Measurements from ENCODE around the gene AGRN.

Gene AGRN

GRCh38 chr1:1066403-1067283 is 46.7 kb downstream of the AGRN start:
- H3K18ac ChIP-seq (ENCODE audit: low read length), result no peak overlapping the region
- H3K4me3 ChIP-seq (ENCODE audit: low read depth, low read length), result no peak overlapping the region
- H3K4me1 ChIP-seq (ENCODE audit: control insufficient read depth in 1 of 2, insufficient read depth in 2 of 2, low read length in 2 of 2), result peaks cover 36 to 42% of the 10 kb centered on the region in 2 experiments
- no peak overlapping the region for H3K14ac ChIP-seq (ENCODE audit: low read length)
- no peak overlapping the region for H3K4ac ChIP-seq (ENCODE audit: low read depth, low read length)
- H4K91ac ChIP-seq (ENCODE audit: low read depth, low read length), result no peak overlapping the region
- H3K79me2 ChIP-seq (ENCODE audit: control insufficient read depth, insufficient read depth, low read length, poor library complexity), result peaks cover 2% of the 10 kb centered on the region
- no peak overlapping the region for H3K27ac ChIP-seq (ENCODE audit: low read depth, low read length)
- no peak overlapping the region for H2AK5ac ChIP-seq (ENCODE audit: low read length)
- no CpG with 5 or more reads among the region's 27 CpGs for WGBS (ENCODE audit: extremely low coverage, insufficient coverage, insufficient read length)
- peaks cover 21% of the 10 kb centered on the region for H3K79me1 ChIP-seq (ENCODE audit: low read length)
- no peak overlapping the region for H3K4me2 ChIP-seq (ENCODE audit: low read length)
- H4K8ac ChIP-seq (ENCODE audit: low read depth, low read length), result no peak overlapping the region
- no peak overlapping the region for H2BK12ac ChIP-seq (ENCODE audit: low read length)
- no peak for DNase-seq
- no peak overlapping the region for H2BK120ac ChIP-seq (ENCODE audit: insufficient read depth, low read length, poor library complexity)
- H3K9me3 ChIP-seq (ENCODE audit: insufficient read depth, low read depth, low read length), result peaks cover 5% of the 10 kb centered on the region
- no peak overlapping the region for H3K9ac ChIP-seq (ENCODE audit: low read length)
- H4K12ac ChIP-seq (ENCODE audit: low read depth, low read length), result no peak overlapping the region
- no peaks in the 10 kb centered on the region for H3K36me3 ChIP-seq (ENCODE audit: control insufficient read depth in 1 of 2, insufficient read depth in 2 of 2, low read length in 2 of 2)
- no peaks in the 10 kb centered on the region for H3K27me3 ChIP-seq (ENCODE audit: insufficient read depth, low read length)
- no peak overlapping the region for H2BK5ac ChIP-seq (ENCODE audit: low read depth, low read length, poor library complexity)
- H3K23ac ChIP-seq (ENCODE audit: low read length), result no peak overlapping the region
- H2AFZ ChIP-seq (ENCODE audit: insufficient read depth, low read length, poor library complexity), result no peak overlapping the region

DNA sequence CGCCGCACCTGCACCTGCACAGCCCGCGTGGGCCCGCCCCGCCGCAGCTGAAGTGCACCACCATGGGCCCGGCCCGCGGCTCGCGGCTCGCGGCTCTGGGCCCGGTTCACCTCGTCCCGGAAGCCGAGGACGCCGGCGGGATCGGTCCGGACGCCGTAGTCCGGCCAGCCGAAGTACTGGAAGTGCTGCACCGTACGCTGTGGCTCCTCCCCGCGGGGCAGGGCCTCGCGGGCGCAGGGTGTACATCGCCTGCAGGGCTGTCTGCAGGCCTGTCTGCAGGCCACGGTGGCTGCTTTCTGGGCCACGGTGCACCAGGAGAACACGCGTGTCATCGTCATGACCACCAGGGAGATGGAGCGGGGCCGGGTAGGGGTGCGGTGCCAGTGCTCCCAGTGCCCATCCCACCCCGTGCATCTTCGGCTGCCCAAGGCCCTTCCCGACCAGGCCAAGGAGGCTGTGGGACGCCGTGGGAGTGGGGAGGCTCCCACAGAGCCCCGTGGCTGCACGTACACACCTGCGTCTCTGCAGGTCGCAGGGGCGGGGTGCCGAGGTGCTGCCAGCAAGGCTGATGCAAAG is 47.5 kb downstream of the AGRN start:
- WGBS (ENCODE audit: extremely low coverage, insufficient coverage, insufficient read length), result no CpG with 5 or more reads among the region's 54 CpGs
- H3K79me1 ChIP-seq (ENCODE audit: low read length), result peaks cover 21% of the 10 kb centered on the region
- H3K27ac ChIP-seq (ENCODE audit: low read depth, low read length), result no peak overlapping the region
- H3K4me2 ChIP-seq (ENCODE audit: low read length), result no peak overlapping the region
- no peak overlapping the region for H2AFZ ChIP-seq (ENCODE audit: insufficient read depth, low read length, poor library complexity)
- no peak overlapping the region for H4K8ac ChIP-seq (ENCODE audit: low read depth, low read length)
- no peak overlapping the region for H2BK12ac ChIP-seq (ENCODE audit: low read length)
- H3K14ac ChIP-seq (ENCODE audit: low read length), result no peak overlapping the region
- no peak overlapping the region for H2BK5ac ChIP-seq (ENCODE audit: low read depth, low read length, poor library complexity)
- peaks cover 34 to 39% of the 10 kb centered on the region in 2 experiments for H3K4me1 ChIP-seq (ENCODE audit: control insufficient read depth in 1 of 2, insufficient read depth in 2 of 2, low read length in 2 of 2)
- H3K4me3 ChIP-seq (ENCODE audit: low read depth, low read length), result no peak overlapping the region
- no peaks in the 10 kb centered on the region for H3K27me3 ChIP-seq (ENCODE audit: insufficient read depth, low read length)
- H3K23ac ChIP-seq (ENCODE audit: low read length), result no peak overlapping the region
- peak in 1 of 2 donors; percentile 59 for DNase-seq
- H4K12ac ChIP-seq (ENCODE audit: low read depth, low read length), result no peak overlapping the region
- no peak overlapping the region for H2AK5ac ChIP-seq (ENCODE audit: low read length)
- peaks cover 2% of the 10 kb centered on the region for H3K79me2 ChIP-seq (ENCODE audit: control insufficient read depth, insufficient read depth, low read length, poor library complexity)
- no peak overlapping the region for H3K18ac ChIP-seq (ENCODE audit: low read length)
- no peak overlapping the region for H4K91ac ChIP-seq (ENCODE audit: low read depth, low read length)
- no peak overlapping the region for H3K9ac ChIP-seq (ENCODE audit: low read length)
- H3K4ac ChIP-seq (ENCODE audit: low read depth, low read length), result no peak overlapping the region
- H2BK120ac ChIP-seq (ENCODE audit: insufficient read depth, low read length, poor library complexity), result no peak overlapping the region
- peaks cover 5% of the 10 kb centered on the region for H3K9me3 ChIP-seq (ENCODE audit: insufficient read depth, low read depth, low read length)
- H3K36me3 ChIP-seq (ENCODE audit: control insufficient read depth in 1 of 2, insufficient read depth in 2 of 2, low read length in 2 of 2), result no peaks in the 10 kb centered on the region

GRCh38 chr1:1067860-1068516 is 48.1 kb downstream of the AGRN start:
- Histone ChIP-seq H4K91ac (ENCODE audit: low read depth, low read length) (no peak overlapping the region), H3K79me1 (ENCODE audit: low read length) (peaks cover 27% of the 10 kb centered on the region), H3K79me2 (ENCODE audit: control insufficient read depth, insufficient read depth, low read length, poor library complexity) (peaks cover 2% of the 10 kb centered on the region), H3K36me3 (ENCODE audit: control insufficient read depth in 1 of 2, insufficient read depth in 2 of 2, low read length in 2 of 2) (no peaks in the 10 kb centered on the region), H2BK120ac (ENCODE audit: insufficient read depth, low read length, poor library complexity) (no peak overlapping the region), H2BK12ac (ENCODE audit: low read length) (no peak overlapping the region), H4K8ac (ENCODE audit: low read depth, low read length) (no peak overlapping the region), H3K4me2 (ENCODE audit: low read length) (peak overlapping the region; percentile 56), H2BK5ac (ENCODE audit: low read depth, low read length, poor library complexity) (no peak overlapping the region), H3K4me3 (ENCODE audit: low read depth, low read length) (no peak overlapping the region), H3K27ac (ENCODE audit: low read depth, low read length) (no peak overlapping the region), H2AK5ac (ENCODE audit: low read length) (no peak overlapping the region), H3K4me1 (ENCODE audit: control insufficient read depth in 1 of 2, insufficient read depth in 2 of 2, low read length in 2 of 2) (peaks cover 34 to 41% of the 10 kb centered on the region in 2 experiments), H3K14ac (ENCODE audit: low read length) (no peak overlapping the region), H3K18ac (ENCODE audit: low read length) (no peak overlapping the region), H3K9ac (ENCODE audit: low read length) (no peak overlapping the region), H2AFZ (ENCODE audit: insufficient read depth, low read length, poor library complexity) (no peak overlapping the region), H3K27me3 (ENCODE audit: insufficient read depth, low read length) (no peaks in the 10 kb centered on the region), H3K23ac (ENCODE audit: low read length) (no peak overlapping the region), H3K9me3 (ENCODE audit: insufficient read depth, low read depth, low read length) (peaks cover 5% of the 10 kb centered on the region), H3K4ac (ENCODE audit: low read depth, low read length) (no peak overlapping the region), H4K12ac (ENCODE audit: low read depth, low read length) (no peak overlapping the region)
- WGBS (ENCODE audit: extremely low coverage, insufficient coverage, insufficient read length), result no CpG with 5 or more reads among the region's 32 CpGs
- peak; percentile 69 to 80 for DNase-seq

GRCh38 chr1:1068517-1069055 is 48.7 kb downstream of the AGRN start:
- no peak overlapping the region for H4K12ac ChIP-seq (ENCODE audit: low read depth, low read length)

More at GRCh38 chr1:1068517-1069055, 48.7 kb downstream of the AGRN start:
- peaks cover 6% of the 10 kb centered on the region for H3K9me3 ChIP-seq (ENCODE audit: insufficient read depth, low read depth, low read length)
- peaks cover 30% of the 10 kb centered on the region for H3K79me1 ChIP-seq (ENCODE audit: low read length)
- no peak overlapping the region for H2AK5ac ChIP-seq (ENCODE audit: low read length)
- peaks cover 35 to 44% of the 10 kb centered on the region in 2 experiments for H3K4me1 ChIP-seq (ENCODE audit: control insufficient read depth in 1 of 2, insufficient read depth in 2 of 2, low read length in 2 of 2)
- no peak overlapping the region for H2AFZ ChIP-seq (ENCODE audit: insufficient read depth, low read length, poor library complexity)
- H2BK12ac ChIP-seq (ENCODE audit: low read length), result no peak overlapping the region
- H3K9ac ChIP-seq (ENCODE audit: low read length), result no peak overlapping the region
- H3K14ac ChIP-seq (ENCODE audit: low read length), result no peak overlapping the region
- H3K4me3 ChIP-seq (ENCODE audit: low read depth, low read length), result peak overlapping the region; percentile 79
- DNase-seq, result peak; percentile 87 to 90
- H2BK120ac ChIP-seq (ENCODE audit: insufficient read depth, low read length, poor library complexity), result no peak overlapping the region
- no peak overlapping the region for H3K27ac ChIP-seq (ENCODE audit: low read depth, low read length)
- no peak overlapping the region for H4K8ac ChIP-seq (ENCODE audit: low read depth, low read length)
- WGBS (ENCODE audit: extremely low coverage, insufficient coverage, insufficient read length), result no CpG with 5 or more reads among the region's 55 CpGs
- no peak overlapping the region for H4K91ac ChIP-seq (ENCODE audit: low read depth, low read length)
- no peak overlapping the region for H3K4ac ChIP-seq (ENCODE audit: low read depth, low read length)
- no peak overlapping the region for H3K18ac ChIP-seq (ENCODE audit: low read length)
- no peaks in the 10 kb centered on the region for H3K36me3 ChIP-seq (ENCODE audit: control insufficient read depth in 1 of 2, insufficient read depth in 2 of 2, low read length in 2 of 2)
- peak overlapping the region; percentile 56 for H3K4me2 ChIP-seq (ENCODE audit: low read length)
- H2BK5ac ChIP-seq (ENCODE audit: low read depth, low read length, poor library complexity), result no peak overlapping the region
- H3K79me2 ChIP-seq (ENCODE audit: control insufficient read depth, insufficient read depth, low read length, poor library complexity), result peaks cover 2% of the 10 kb centered on the region
- H3K27me3 ChIP-seq (ENCODE audit: insufficient read depth, low read length), result no peaks in the 10 kb centered on the region
- no peak overlapping the region for H3K23ac ChIP-seq (ENCODE audit: low read length)

Data from trophoblast cell (in vitro differentiated cells and primary cell).